GM12878 (cell line): ENCODE measurements around the gene FRMPD2. TPM values are rescaled to one million over a fixed set of nuclear protein-coding genes. Genes with fewer than 3 reads are reported as not detected.

Experiments
- ATAC-seq: fragments of 200-7000 bp; cut with Tn5 transposase; 3 replicates; pipeline ENCODE4 v1.9.1; 2020; ENCODE audit warnings: mild to moderate bottlenecking, moderate library complexity
- BruUV-seq: library from RNA; stranded (reverse); fragments of 400-500 nt; replicated peaks from 2 replicates; lab custom pipeline; 2021; lab: Mats Ljungman, UMichigan
- CTCF ChIA-PET: fragments of 300-600 bp; sonication (Branson Sonifier 250); formaldehyde crosslinking; extraction: SDS; loops from one replicate; lab custom pipeline; 2021; ENCODE audit warnings: inconsistent platforms; lab: Yijun Ruan, JAX
- POLR2A ChIA-PET: fragments of 350-600 bp; formaldehyde crosslinking; extraction: SDS; loops from one replicate; lab custom pipeline; 2021; ENCODE audit warnings: inconsistent platforms; lab: Charles Lee
- RAD21 ChIA-PET: fragments of 300-600 bp; sonication (Branson Sonifier 250); formaldehyde crosslinking; loops from one replicate; lab custom pipeline; 2023; ENCODE audit warnings: antibody characterized with exemption; ENCODE audit not compliant: unreplicated experiment; lab: Charles Lee
- SMC1A ChIA-PET: fragments of 300-600 bp; sonication (Branson Sonifier 250); formaldehyde crosslinking; loops from one replicate; lab custom pipeline; 2023; ENCODE audit not compliant: unreplicated experiment, uncharacterized antibody; lab: Charles Lee
- DNase-seq: peaks from one replicate; pipeline ENCODE4 v3.0.0-alpha.2; 2011; ENCODE audit warnings: low read depth, low spot score
- FAIRE-seq: peaks from 3 replicates; lab custom pipeline; 2011; peaks lifted over from hg19 to GRCh38; lab: Jason Lieb, UNC
- H2AFZ ChIP-seq: 2 replicates; pipeline ENCODE4 v1.6.0; 2011; ENCODE audit warnings: low read depth, low read length, control low read depth; ENCODE audit not compliant: control insufficient read depth
- H3K27ac ChIP-seq: 2 replicates; pipeline ENCODE4 v1.5.1; 2011; ENCODE audit warnings: control low read depth; ENCODE audit not compliant: control insufficient read depth, insufficient read depth
- H3K27me3 ChIP-seq, 2 experiments: replicated peaks in 1 of 2; 2 replicates each; pipeline versions ENCODE4 v1.6.0 to v1.6.1; 2011; ENCODE audit warnings: low read length in 1 of 2; ENCODE audit not compliant: control insufficient read depth in 2 of 2, insufficient read depth in 2 of 2
- H3K36me3 ChIP-seq, 2 experiments: 2 replicates each; pipeline ENCODE4 v1.5.1; 2011; ENCODE audit warnings: low read length in 1 of 2; ENCODE audit not compliant: control insufficient read depth in 2 of 2, insufficient read depth in 2 of 2
- H3K4me1 ChIP-seq: 2 replicates; pipeline ENCODE4 v1.6.1; 2011; ENCODE audit warnings: mild to moderate bottlenecking, low read length, moderate library complexity, mixed read lengths; ENCODE audit not compliant: control insufficient read depth, insufficient read depth
- H3K4me2 ChIP-seq: 2 replicates; pipeline ENCODE4 v1.6.0; 2011; ENCODE audit warnings: control low read depth; ENCODE audit not compliant: control insufficient read depth, insufficient read depth
- H3K4me3 ChIP-seq: fragments of 200-600 bp; sonication (generic); 2 replicates; pipeline ENCODE4 v1.5.1; 2016
- H3K79me2 ChIP-seq: 2 replicates; pipeline ENCODE4 v1.6.0; 2011; ENCODE audit warnings: low read length; ENCODE audit not compliant: control insufficient read depth, insufficient read depth
- H3K9ac ChIP-seq: 2 replicates; pipeline ENCODE4 v1.8.0; 2011; ENCODE audit warnings: low read length, control low read depth, mixed read lengths; ENCODE audit not compliant: control insufficient read depth, insufficient read depth
- H3K9me3 ChIP-seq: replicated peaks from 3 replicates; pipeline ENCODE4 v1.5.1; 2011; ENCODE audit warnings: mild to moderate bottlenecking, low read length; ENCODE audit not compliant: control insufficient read depth, insufficient read depth
- H4K20me1 ChIP-seq: 2 replicates; pipeline ENCODE4 v1.6.0; 2011; ENCODE audit not compliant: control insufficient read depth, insufficient read depth
- CEBPB ChIP-seq, 2 experiments: fragments of 150-350 bp in 1 of 2; IDR thresholded peaks; 2 replicates each; pipeline ENCODE4 v1.6.1; 2012 to 2014; ENCODE audit warnings: low read depth in 2 of 2, low read length in 2 of 2, borderline replicate concordance in 1 of 2, inconsistent platforms in 1 of 2
- NR2C2 ChIP-seq: IDR thresholded peaks from 2 replicates; pipeline ENCODE4 v1.6.1; 2011; ENCODE audit warnings: borderline replicate concordance, low read depth; ENCODE audit not compliant: control insufficient read depth, insufficient read length
- NR2F1 ChIP-seq: fragments of 450-650 bp; conservative IDR thresholded peaks from 2 replicates; pipeline ENCODE4 v1.6.1; 2017; ENCODE audit warnings: mild to moderate bottlenecking
- PAX8 ChIP-seq: fragments of 450-650 bp; IDR thresholded peaks from 2 replicates; pipeline ENCODE4 v1.6.1; 2017; ENCODE audit warnings: mild to moderate bottlenecking, moderate library complexity
- POLR2AphosphoS2 ChIP-seq: IDR thresholded peaks from 2 replicates; pipeline ENCODE4 v1.6.1; 2011; ENCODE audit warnings: low read depth, mild to moderate bottlenecking, low read length, improper control_type of control experiment, moderate library complexity
- RB1 ChIP-seq: fragments of 450-650 bp; formaldehyde crosslinking; IDR thresholded peaks from 2 replicates; pipeline ENCODE4 v1.6.1; 2017; ENCODE audit warnings: mild to moderate bottlenecking, borderline replicate concordance
- SMAD5 ChIP-seq: IDR thresholded peaks from 2 replicates; pipeline ENCODE4 v1.6.1; 2016; ENCODE audit warnings: antibody characterized with exemption, low read depth
- ZNF24 ChIP-seq: fragments of 450-650 bp; IDR thresholded peaks from 2 replicates; pipeline ENCODE4 v1.6.1; 2017; ENCODE audit warnings: antibody characterized with exemption, mild to moderate bottlenecking
- WGBS: methylation state at CpG from one replicate; pipeline ENCODE4 v1.1.6; 2016; ENCODE audit warnings: low lambda C conversion rate; ENCODE audit not compliant: insufficient replicate concordance, insufficient coverage; ENCODE audit errors: missing lambda C conversion rate; 5-methylcytosine and 5-hydroxymethylcytosine counted together
- in situ Hi-C: fragments of 300-500 bp; cut with MboI; formaldehyde crosslinking; loops from 9 replicates; pipeline ENCODE4 v1.14.3; 2018; ENCODE audit warnings: mixed read lengths
- intact Hi-C: fragments of 100-400 bp; cut with micrococcal nuclease; formaldehyde crosslinking; loops from one replicate; pipeline ENCODE4 v1.14.2; 2022; ENCODE audit not compliant: unreplicated experiment
- polyA plus RNA-seq, 11 experiments: library from polyadenylated mRNA; depleted of rRNA in 4 of 11; unstranded in 6 of 11; stranded (reverse) in 5 of 11; fragments of >200 nt; fragmentation: Nextera tagmentation in 4 of 11; fragmentation: Illumina TruSeq in 1 of 11; extraction: Ambion mirVana in 4 of 11; extraction: Trizol in 1 of 11; gene quantifications; 1 replicate in 1 of 11; 2 replicates in 10 of 11; pipeline versions ENCODE4 v1.2.1 to v1.2.3, GENCODE V29; 2011 to 2016; ENCODE audit warnings: inconsistent platforms in 2 of 11, missing spikeins in 2 of 11, low read depth in 1 of 11
- total RNA-seq, 4 experiments: library from RNA; depleted of rRNA in 3 of 4; stranded (reverse); fragments of >200 nt in 3 of 4; fragmentation: Illumina TruSeq in 1 of 4; extraction: Trizol in 1 of 4; gene quantifications; 2 replicates each; pipeline versions ENCODE4 v1.2.1 to v1.2.3, GENCODE V29; 2013 to 2021
- TF ChIP-seq, protein P1 (sequence below): fragments of 450-650 bp; conservative IDR thresholded peaks from 2 replicates; pipeline ENCODE4 v1.6.1; 2017; ENCODE audit warnings: mild to moderate bottlenecking, moderate library complexity

Gene FRMPD2
- total and polyA plus RNA-seq, 10 of the 15 experiments (the other 5 are each of a cell fraction or from before 2014, with no cell fraction given), result 0.38 to 5.7 (median 1.4) TPM

DNA sequence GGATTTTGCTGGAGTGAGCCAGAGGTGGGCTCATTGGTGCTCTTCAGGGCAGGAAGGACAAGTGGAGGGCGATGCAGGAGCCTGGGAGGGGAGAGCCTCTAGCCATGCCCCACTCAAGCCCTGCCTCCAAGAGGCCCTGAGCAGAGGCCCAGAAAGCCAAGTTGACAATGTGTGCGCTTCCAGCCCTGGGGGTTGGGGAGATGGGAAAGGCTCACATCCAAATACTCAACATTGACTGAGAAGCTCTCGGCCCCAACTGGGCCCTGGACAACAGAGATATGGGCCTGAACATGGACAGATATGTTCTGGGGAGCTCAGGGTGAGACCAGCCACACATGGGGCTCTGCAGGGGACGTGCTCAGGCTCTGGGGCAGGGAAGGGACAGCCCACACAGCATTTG lies 39.0 kb downstream of the FRMPD2 start:
- Histone ChIP-seq H2AFZ (no peak overlapping the region), H3K27me3 (no peaks in the 10 kb centered on the region), H4K20me1 (no peaks in the 10 kb centered on the region), H3K79me2 (no peaks in the 10 kb centered on the region), H3K4me3 (no peak overlapping the region), H3K36me3 (no peaks in the 10 kb centered on the region), H3K27ac (no peak overlapping the region), H3K9ac (no peak overlapping the region), H3K4me2 (no peak overlapping the region), H3K4me1 (peaks cover 16% of the 10 kb centered on the region), H3K9me3 (no peaks in the 10 kb centered on the region)
- ATAC-seq (no peak), FAIRE-seq (no peak), DNase-seq (no peak)
- ChIA-PET SMC1A (no interaction called here), POLR2A (no interaction called here), RAD21 (no interaction called here), CTCF (no interaction called here)
- in situ Hi-C loops (no loop called here), intact Hi-C loops (no loop called here)
- 56% methylated on average over 4 of the region's 4 CpGs for WGBS
- no TSS peak for BruUV-seq
- no peak for TF ChIP-seq CEBPB (IDR thresholded peaks at IDR 0.05; ENCODE audit: borderline replicate concordance in 1 of 2, low read depth in 2 of 2, low read length in 2 of 2)
- TF ChIP-seq RB1, result no peak
- TF ChIP-seq ZNF24, result no peak
- TF ChIP-seq PAX8, result no peak
- TF ChIP-seq, protein P1, sequence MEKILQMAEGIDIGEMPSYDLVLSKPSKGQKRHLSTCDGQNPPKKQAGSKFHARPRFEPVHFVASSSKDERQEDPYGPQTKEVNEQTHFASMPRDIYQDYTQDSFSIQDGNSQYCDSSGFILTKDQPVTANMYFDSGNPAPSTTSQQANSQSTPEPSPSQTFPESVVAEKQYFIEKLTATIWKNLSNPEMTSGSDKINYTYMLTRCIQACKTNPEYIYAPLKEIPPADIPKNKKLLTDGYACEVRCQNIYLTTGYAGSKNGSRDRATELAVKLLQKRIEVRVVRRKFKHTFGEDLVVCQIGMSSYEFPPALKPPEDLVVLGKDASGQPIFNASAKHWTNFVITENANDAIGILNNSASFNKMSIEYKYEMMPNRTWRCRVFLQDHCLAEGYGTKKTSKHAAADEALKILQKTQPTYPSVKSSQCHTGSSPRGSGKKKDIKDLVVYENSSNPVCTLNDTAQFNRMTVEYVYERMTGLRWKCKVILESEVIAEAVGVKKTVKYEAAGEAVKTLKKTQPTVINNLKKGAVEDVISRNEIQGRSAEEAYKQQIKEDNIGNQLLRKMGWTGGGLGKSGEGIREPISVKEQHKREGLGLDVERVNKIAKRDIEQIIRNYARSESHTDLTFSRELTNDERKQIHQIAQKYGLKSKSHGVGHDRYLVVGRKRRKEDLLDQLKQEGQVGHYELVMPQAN, result no peak
- no peak for TF ChIP-seq NR2C2
- no peak for TF ChIP-seq POLR2AphosphoS2
- no peak for TF ChIP-seq SMAD5
- TF ChIP-seq NR2F1, result no peak
